IPS-18c (cell line): Measurements from ENCODE around the gene CD69.

Experiments used
- H3K4me3 ChIP-seq: 2 replicates; pipeline ENCODE4 v1.7.0; 2013; ENCODE audit warnings: low read depth, mild to moderate bottlenecking, low read length, moderate library complexity; ENCODE audit not compliant: insufficient read depth
- H3K9me3 ChIP-seq: one replicate; pipeline ENCODE4 v1.6.1; 2013; ENCODE audit warnings: mild to moderate bottlenecking, low read length, moderate library complexity; ENCODE audit not compliant: control insufficient read depth, insufficient read depth

The CD69 gene

DNA sequence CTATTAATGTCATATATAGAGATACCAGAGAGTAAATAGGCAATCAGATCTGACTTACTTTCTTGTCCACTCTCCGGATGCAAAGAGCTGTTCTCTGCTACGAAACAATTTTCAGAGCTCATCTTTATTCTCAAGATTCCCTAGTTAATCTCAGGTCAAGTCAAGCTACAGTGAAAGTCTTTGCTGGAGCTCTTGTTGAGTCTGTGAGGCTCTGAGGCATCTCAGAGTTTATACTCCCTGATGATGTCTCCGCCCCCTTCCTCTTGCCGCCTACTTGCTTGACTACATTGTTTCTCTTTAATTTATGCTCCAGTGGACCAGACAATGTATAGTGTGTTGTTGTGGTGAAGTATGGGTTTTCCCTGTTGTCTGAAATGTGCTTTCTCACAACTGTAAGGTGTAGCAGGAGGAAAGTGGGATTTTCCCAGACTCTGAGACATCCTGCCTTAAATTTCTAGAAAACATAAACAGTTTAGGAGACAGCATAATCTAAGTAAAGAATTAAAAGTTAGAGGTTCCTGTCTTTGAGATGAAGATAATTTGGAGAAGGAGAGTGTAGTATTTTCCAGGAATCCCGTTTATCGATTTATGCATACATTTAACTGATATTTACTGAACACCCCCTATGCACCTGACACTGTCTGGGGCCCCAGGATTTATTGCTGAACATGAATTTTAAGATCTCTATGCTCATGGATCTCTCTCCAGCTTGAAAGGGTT, at the start of gene CD69:
CD69 (minus strand) TSS at position 203 of the 720 bp plus-strand sequence; CDS start at position 122, 81 bp downstream.
- H3K4me3 ChIP-seq = no peak within 1 kb of the TSS
- no peaks in the 10 kb centered on the region for H3K9me3 ChIP-seq

DNA sequence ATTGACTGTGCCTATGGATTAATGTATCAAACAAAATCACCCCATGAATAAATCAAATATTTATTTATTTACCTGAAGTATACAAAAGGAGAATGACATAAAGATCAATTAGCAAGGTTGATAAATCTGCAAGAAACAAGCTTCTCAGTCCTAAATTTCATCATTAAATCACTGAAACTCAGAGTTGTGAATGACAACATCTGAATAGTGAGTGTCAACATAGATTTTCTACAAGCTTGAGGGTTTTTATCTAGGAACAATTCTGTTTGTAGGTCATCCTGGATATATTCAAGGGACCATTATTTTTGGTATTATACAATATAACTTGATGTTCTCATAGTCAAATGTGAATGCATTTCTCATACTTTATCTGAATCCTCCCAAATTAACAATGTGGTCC, 49.2 kb upstream of the CD69 start:
- no peak overlapping the region for H3K4me3 ChIP-seq
- peaks cover 2% of the 10 kb centered on the region for H3K9me3 ChIP-seq

DNA sequence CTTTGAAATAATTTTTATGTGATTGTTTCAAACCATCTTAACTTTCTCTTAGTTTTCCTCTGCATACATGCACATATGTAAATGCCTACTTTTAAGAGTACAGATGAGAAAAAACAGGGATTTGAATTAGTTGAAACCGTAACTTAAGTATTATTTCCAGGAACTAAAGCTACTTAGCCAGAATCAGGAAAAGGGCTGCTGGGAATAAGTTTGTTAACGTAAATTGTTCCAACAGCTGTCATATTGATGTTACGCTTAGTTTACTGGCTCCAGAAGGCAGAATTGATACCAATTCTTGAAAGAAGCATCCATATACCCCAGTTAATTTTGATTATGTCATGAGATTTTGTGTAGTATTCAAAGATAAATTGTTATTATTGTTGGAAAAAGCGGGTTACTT, 48.6 kb upstream of the CD69 start:
- peaks cover 2% of the 10 kb centered on the region for H3K9me3 ChIP-seq
- H3K4me3 ChIP-seq = no peak overlapping the region

DNA sequence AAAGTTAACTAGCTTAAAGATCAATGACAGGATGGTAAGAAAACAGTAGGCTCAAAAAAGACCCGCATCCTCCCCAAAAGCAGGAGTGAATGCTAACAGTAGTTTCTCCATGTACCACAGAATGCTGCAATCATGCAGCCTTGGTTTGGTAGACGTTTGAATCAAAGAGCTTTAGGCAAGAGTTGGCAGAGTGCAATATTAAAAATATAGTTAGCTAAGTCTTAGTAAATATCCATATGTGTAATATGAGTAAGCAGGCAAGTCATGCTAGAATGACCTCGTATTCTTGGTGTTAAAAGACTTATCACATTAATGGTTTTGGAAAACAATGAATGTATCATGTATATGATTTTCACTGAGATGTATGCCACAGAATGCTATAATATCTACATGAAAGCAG, 47.8 kb upstream of the CD69 start:
- Histone ChIP-seq H3K9me3 (no peaks in the 10 kb centered on the region), H3K4me3 (no peak overlapping the region)

DNA sequence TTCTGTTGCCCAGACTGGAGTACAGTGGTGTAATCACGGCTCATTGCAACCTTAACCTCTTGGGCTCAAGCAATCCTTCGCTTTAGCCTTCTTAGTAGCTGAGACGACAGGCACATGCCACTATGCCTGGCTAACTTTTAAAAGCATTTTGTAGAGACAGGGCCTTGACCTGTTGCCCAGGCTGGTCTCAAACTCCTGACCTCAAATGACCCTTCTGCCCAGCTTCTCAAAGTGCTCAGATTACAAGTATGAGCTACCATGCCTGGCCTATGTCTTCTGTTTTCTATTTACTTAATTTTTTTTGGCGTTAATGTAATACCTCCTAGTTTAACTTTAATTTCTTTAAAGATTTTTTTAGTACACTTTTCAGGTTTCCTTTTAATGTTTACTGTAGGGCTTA, 46.0 kb upstream of the CD69 start:
- H3K9me3 ChIP-seq = no peaks in the 10 kb centered on the region
- no peak overlapping the region for H3K4me3 ChIP-seq

DNA sequence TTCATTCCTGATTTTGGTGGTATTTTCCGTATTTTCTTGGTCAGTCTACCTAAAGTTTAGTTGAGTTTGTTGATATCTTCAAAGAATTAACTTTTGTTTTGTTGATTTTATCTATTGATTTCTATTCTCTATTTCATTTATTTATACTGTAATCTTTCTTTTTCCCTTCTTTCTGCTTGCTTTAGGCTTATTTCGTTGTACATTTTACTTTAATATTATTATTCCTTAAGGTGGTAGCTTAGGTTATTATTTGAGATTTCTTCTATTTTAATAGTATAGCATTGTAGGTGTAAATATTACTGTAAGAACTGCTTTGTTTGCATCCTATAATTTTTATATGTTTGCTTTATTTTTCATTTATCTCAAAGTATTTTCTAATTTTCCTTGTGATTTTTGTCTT, 45.2 kb upstream of the CD69 start:
- H3K9me3 ChIP-seq = no peaks in the 10 kb centered on the region
- no peak overlapping the region for H3K4me3 ChIP-seq

DNA sequence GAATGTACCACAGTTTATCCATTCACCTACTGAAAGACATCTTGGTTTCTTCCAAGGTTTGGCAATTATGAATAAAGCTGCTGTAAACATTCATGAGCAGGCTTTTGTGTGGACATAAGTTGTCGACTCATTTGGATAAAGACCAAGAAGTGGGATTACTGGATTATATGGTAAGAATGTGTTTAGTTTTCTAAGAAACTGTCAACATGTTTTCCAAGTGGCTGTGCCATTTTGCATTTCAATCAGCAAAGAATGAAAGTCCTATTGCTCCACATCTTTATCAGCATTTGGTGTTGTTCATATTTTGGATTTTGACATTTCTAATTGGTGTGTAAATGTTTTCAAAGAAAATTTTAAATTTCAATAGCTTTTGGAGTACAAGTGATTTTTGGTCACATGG, 39.3 kb upstream of the CD69 start:
- H3K4me3 ChIP-seq = no peak overlapping the region
- no peaks in the 10 kb centered on the region for H3K9me3 ChIP-seq

DNA sequence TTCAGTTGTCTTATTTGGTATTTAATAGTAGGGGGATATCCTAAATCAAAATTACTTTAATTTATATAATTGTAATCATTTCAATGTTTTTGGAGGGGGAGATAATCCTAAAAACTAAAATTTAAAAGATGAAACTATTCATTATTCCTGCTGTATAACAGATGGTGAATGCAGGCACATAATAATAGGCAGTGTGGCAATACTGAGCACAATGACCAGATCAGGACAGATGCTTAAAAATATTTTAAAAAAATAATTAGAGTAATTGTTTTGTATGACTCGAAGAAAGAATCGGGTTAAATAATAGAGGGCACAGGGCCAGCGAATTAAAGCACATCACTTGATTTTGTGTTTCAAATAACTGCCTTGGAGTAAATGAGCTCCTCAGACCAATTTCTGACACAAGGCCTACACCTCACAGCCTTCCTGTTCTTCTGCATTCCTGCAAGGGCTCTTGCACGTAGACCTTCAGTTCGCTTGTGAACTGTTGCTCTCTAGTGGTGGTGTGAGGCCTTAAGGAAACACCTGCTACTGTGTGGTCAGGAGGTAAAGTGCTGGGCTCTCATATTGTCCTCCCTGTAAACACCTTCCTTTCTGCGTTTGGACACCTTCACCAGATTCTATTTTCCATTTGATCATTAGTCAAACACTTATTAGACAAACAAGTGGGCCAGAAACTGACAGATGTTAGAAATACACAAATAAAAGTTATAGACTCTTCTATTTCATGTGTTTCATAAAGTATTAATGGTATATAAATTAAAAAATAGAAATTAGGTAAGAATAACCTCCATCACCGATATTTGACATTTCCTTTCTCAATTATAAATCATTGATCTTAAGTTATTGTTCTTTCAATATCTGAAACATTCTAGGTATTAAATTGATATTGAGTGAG, 37.3 kb upstream of the CD69 start:
- no peak overlapping the region for H3K4me3 ChIP-seq
- no peaks in the 10 kb centered on the region for H3K9me3 ChIP-seq

DNA sequence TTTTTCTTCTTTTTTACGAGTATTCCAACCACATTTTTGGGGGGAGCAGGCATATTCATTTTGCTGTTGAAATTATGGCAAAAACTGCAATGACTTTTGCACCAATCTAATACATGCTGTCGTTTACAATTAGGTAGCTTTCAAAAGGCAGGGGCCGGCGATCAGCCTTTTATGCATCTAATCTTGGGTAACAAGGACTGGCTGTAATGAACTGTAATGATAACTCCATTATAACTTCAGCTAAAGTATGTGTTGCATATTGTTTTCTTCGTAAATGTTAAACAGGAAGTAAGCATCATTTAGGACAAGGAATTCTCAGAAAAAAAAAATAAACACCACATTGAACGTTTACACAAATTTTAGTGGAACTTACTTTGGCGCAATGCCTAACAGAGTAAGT, 36.3 kb upstream of the CD69 start:
- Histone ChIP-seq H3K9me3 (no peaks in the 10 kb centered on the region), H3K4me3 (no peak overlapping the region)

DNA sequence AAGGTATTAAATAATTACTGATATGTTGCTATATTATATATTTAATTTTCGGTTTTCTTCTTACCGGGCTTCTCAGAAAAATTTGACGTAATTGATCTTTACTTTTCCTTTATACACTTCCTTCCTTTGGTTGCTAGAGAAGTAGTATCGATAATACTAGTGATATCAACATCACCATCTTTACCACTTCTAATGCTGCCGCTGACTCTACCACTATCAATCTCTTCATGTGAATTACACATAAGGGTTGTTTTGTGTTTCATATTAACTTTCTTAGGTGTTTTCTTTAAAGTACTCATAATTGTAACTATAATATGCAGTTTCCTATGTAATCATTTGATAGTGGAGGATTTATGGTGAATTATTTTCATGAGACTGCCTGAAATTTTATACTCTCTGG, 35.6 kb upstream of the CD69 start:
- no peaks in the 10 kb centered on the region for H3K9me3 ChIP-seq
- no peak overlapping the region for H3K4me3 ChIP-seq

DNA sequence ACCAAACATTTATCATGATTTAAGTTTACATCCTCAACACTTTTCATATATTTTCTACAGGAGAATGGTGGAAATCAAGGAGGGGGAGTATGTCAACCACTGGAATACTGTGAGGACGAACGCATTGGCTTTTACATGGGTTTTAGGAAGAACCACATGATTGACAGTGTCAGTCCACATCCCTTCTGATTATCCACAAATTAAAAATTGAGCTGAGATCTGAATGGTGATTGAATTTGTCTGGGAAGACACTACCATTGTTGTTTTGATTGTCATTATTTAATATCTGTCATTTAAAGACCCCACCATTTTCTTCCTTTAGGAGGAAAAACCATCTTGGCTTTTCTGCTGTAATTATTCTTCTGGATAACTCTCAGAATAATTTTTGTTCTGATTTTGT, 35.2 kb upstream of the CD69 start:
- Histone ChIP-seq H3K9me3 (no peaks in the 10 kb centered on the region), H3K4me3 (no peak overlapping the region)

DNA sequence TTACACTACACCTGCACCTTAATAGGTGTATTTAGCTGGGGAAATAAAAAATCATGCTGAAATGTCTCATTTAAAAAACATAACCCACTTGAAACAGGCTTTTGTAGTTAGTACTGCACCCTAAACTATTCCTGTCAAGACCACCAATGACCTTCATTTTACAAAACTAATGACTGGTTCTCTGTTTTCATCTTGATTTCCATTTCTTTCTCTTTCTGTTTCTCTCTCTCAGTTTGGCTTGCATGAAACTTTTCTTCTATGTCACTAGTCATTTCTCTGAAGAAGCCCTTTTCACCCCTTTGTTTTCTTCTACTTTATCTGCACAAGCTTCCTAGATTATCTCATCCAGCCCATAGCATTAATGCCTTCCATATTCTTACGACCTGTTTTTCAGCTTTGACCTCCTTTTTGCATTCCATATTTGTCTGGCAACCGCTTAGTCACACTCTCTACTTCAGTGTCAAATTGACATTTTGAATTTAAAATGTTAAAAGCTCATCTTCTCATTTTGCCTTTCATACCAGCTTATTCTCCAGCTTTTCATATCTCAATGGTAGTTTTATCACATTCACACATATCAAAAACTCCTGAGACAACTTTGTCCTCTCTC, 33.9 kb upstream of the CD69 start:
- Histone ChIP-seq H3K9me3 (no peaks in the 10 kb centered on the region), H3K4me3 (no peak overlapping the region)

DNA sequence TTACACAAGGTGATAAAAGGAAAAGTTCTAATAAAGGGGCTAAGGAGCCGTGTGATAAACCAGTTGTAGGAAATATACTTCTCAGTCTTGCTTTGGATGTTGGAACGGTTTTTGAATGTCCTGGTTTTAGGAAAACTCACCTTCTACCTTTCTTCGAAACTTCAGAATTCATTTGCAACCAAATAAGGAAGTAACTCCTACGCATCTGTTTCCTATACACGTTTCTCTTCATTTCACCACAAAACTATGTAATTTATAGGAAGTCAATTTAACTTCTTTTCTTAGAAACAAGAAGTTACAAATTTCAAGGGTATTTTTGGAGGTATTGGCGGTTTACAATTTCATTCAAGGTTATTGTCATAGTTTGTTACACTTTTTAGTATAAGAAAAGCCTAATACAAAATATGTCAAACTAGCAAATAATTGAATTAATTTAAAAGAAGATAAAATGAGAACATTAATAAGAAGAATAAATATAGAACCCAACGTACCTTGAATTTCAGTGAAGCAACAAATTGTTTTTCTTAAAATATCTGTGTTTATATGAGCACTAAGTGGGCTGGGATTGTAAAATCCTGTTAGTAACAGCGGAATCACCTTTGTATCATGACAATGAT, 33.2 kb upstream of the CD69 start:
- Histone ChIP-seq H3K4me3 (no peak overlapping the region), H3K9me3 (no peaks in the 10 kb centered on the region)

DNA sequence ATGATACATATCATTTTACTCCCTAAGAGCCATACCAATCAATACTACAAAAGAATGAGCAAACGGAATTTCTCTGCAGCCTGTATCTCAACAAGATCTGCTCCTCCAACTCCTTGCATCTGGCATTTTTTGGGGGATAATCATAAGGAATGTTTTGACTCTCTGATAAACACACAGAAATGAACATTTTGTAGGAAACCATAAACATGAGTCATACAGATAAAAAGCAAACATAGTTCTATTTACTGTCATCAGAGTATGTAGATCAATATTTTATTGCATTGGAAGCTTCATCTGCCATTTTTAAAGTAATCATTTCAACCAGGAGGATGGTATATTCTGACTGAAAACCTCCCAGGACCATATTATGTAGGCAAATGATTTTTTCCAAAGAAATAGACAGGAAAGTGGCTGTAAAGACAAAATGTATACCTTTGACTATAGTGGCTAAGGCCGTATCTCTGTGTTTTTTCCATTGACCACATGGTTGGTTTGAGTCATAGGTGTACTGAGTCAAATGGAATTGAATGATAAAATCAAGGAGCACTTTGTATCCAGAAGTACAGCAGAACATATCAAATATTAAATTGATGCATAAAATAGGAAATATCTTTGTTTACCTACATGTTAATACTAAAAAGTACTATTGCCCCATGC, 32.4 kb upstream of the CD69 start:
- Histone ChIP-seq H3K4me3 (no peak overlapping the region), H3K9me3 (no peaks in the 10 kb centered on the region)

DNA sequence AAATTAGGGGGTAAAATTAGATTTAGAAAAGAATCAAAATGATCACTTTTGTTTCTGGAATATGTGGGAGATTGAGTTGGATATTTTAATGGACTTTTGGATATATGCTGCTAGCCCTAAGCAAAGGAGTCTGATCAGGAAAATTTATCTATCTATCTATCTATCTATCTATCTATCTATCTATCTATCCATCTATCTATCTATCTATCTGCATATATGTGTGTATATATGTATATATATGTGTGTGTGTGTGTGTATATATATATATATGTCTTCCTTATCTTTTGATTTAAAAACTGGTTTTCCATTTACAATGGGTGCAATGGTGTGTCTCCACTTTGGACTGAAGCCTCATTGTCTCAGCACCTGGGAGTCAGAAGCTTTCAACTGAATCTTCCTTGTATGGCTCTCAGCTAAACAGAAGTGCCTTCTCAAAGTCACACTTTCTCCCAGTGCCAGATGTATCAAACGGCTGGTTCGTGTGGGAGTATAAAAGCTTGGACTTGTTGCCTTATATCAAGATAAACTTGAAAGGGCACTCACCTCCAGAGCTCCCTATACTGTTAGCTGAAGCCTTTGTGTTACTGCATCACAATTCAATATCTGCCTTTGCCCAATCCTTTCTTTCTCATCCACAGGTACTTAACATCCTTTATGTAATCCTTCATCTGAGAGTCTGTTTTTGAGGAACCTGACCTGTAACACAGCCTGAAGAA, 31.6 kb upstream of the CD69 start:
- no peak overlapping the region for H3K4me3 ChIP-seq
- H3K9me3 ChIP-seq = no peaks in the 10 kb centered on the region

DNA sequence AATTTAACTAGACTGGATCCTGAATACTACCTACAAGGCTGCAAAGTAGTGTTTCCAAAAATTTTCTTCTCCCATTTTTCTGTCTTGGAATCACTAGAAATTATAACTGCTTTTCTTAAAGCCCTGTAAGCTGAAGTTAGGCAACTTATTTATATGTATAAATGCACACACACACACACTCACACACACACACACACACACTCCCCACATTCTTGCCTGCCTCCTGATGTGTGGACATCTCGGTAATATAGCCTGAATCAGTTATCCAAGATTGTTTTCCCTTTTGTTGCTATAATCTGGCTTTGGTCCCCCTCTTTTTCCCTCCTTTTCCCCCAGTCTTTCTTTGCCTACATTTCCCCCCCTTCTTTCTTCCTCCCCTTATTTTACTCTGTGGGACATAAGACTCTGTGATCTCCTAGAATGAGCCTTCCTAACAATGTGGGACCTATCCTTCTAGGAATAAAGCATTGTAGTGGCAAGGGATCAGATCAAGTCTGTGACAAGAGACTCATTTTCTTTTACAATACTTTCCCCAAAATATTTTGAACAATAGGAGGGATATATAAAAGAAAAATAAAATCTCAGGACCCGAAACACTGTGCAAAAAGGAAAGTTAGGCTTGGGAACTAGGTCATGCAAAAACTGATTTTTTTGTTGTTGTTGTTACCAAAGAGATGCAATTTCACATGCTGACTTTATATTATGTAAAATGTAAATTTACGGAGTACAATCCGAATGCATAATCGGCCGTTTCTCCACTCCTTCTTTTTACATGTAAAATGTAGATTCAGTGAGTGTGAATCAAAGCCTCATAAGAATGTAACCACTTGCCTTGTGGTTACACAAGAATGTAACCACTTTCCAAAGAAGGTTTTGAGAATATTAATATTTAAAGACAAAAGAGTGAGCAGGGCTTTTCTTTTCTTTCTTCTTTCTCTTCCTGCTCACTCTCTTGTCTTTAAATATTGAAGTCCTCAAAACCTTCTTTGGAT, 26.3 kb upstream of the CD69 start:
- Histone ChIP-seq H3K4me3 (no peak overlapping the region), H3K9me3 (no peaks in the 10 kb centered on the region)
